ENCODE measurements around the gene PPFIA2.
"Not testable (repeated sequence)": the region's sequence is repeated elsewhere in the genome, so short reads cannot be mapped to it uniquely, and the experiment has no call there.

PPFIA2 gene

GRCh38 chr12:81668475-81668874, 90.7 kb downstream of the PPFIA2 start:
- WGBS, result 17% methylated on average over 1 of the region's 1 CpG
- H3K9me3 ChIP-seq (ENCODE audit: insufficient read depth, low read depth, low read length), result no peaks in the 10 kb centered on the region
- H3K36me3 ChIP-seq (ENCODE audit: insufficient read depth, low read length), result no peaks in the 10 kb centered on the region
- no peaks in the 10 kb centered on the region; the same call in 1 of the 2 replicates for H3K4me1 ChIP-seq (ENCODE audit: insufficient read depth, low read length)
- H3K4me3 ChIP-seq (ENCODE audit: low read length), result no peak overlapping the region
- no peak overlapping the region for H3K9ac ChIP-seq (ENCODE audit: low read depth, low read length)
- no peak overlapping the region for H3K27ac ChIP-seq (ENCODE audit: low read depth, low read length)
- no peaks in the 10 kb centered on the region for H3K27me3 ChIP-seq (ENCODE audit: insufficient read depth, low read length)

GRCh38 chr12:81659310-81659709, 99.8 kb downstream of the PPFIA2 start:
- WGBS, result 94% methylated on average over 6 of the region's 6 CpGs
- H3K36me3 ChIP-seq (ENCODE audit: insufficient read depth, low read length); H3K4me1 ChIP-seq (ENCODE audit: insufficient read depth, low read length); H3K4me3 ChIP-seq (ENCODE audit: low read length); H3K9me3 ChIP-seq (ENCODE audit: insufficient read depth, low read depth, low read length); H3K27me3 ChIP-seq (ENCODE audit: insufficient read depth, low read length); H3K27ac ChIP-seq (ENCODE audit: low read depth, low read length); H3K9ac ChIP-seq (ENCODE audit: low read depth, low read length): not testable (repeated sequence)

- Histone ChIP-seq H3K4me3 (ENCODE audit: low read length) (no peak overlapping the region), H3K27me3 (ENCODE audit: insufficient read depth, low read length) (no peaks in the 10 kb centered on the region), H3K27ac (ENCODE audit: low read depth, low read length) (no peak overlapping the region), H3K9ac (ENCODE audit: low read depth, low read length) (no peak overlapping the region), H3K36me3 (ENCODE audit: insufficient read depth, low read length) (no peaks in the 10 kb centered on the region), H3K4me1 (ENCODE audit: insufficient read depth, low read length) (no peaks in the 10 kb centered on the region), H3K9me3 (ENCODE audit: insufficient read depth, low read depth, low read length) (no peaks in the 10 kb centered on the region)
- 20% methylated on average over 1 of the region's 1 CpG for WGBS
Measured at GRCh38 chr12:81644503-81644902, 114.6 kb downstream of the PPFIA2 start.

DNA sequence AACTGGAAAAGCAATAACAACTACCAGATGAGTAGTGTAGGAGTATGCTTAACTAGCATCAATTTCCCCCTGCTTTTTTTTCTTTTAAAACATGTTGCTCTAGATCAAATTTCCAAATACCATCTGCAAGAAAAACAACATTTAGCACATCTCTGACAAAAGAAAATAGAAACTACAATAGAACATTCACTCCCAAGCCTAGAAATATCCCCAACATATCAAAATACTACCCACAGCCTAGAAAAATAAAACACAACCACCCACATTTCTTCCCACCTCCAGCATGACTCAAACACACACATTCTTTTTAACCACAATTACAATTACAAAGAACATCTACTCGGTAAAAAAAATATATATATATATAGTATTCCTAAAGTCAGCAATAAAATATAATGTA, 120.0 kb downstream of the PPFIA2 start:
- Histone ChIP-seq H3K4me3 (ENCODE audit: low read length) (no peak overlapping the region), H3K27ac (ENCODE audit: low read depth, low read length) (no peak overlapping the region), H3K36me3 (ENCODE audit: insufficient read depth, low read length) (no peaks in the 10 kb centered on the region), H3K9ac (ENCODE audit: low read depth, low read length) (no peak overlapping the region), H3K27me3 (ENCODE audit: insufficient read depth, low read length) (no peaks in the 10 kb centered on the region), H3K9me3 (ENCODE audit: insufficient read depth, low read depth, low read length) (no peaks in the 10 kb centered on the region), H3K4me1 (ENCODE audit: insufficient read depth, low read length) (no peaks in the 10 kb centered on the region)
- no CpG with 5 or more reads among the region's 1 CpG for WGBS

- no peaks in the 10 kb centered on the region for H3K9me3 ChIP-seq (ENCODE audit: insufficient read depth, low read depth, low read length)
- H3K4me3 ChIP-seq (ENCODE audit: low read length), result no peak overlapping the region
- H3K4me1 ChIP-seq (ENCODE audit: insufficient read depth, low read length), result no peaks in the 10 kb centered on the region
- H3K36me3 ChIP-seq (ENCODE audit: insufficient read depth, low read length), result no peaks in the 10 kb centered on the region
- H3K27ac ChIP-seq (ENCODE audit: low read depth, low read length), result no peak overlapping the region
- H3K27me3 ChIP-seq (ENCODE audit: insufficient read depth, low read length), result no peaks in the 10 kb centered on the region
- no peak overlapping the region for H3K9ac ChIP-seq (ENCODE audit: low read depth, low read length)
Measured at GRCh38 chr12:81633127-81633526, 126.0 kb downstream of the PPFIA2 start.

DNA sequence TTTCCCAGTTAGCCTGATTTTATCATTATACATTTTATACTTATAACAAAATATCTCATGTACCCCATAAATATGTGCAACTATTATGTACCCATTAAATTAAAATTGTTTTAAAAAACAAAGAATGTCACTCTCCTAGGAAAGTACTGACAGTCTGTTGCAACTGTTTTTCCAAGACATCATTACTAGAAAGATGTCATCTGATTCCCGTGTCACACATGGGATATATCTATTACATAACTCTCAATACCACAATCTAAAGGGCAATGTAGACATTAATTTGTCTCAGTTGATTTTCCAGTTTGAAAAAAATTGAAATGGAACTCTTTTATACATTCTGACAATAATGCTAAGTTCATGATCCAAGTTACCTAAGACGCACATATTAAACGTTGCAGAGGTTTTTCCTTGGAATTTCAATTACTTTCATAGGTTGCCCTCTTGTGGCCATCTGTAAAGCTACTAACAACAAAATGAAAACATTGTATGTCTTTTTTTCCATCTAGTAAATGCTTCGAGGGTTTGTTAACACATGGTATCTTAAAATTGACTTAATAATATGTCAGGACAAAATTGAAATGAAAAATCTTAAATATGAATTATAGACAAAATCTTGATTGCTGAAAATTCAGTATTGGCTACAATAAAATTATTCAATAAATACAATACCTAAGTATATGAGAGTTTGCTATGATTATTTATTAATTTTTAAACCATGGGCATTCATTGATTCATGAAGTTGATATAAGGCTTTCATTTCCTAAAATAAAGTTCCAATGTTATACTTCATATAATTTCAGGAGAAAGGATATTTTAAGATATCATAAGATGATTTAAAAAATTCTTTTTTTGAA, 131.6 kb downstream of the PPFIA2 start:
- Histone ChIP-seq H3K9ac (ENCODE audit: low read depth, low read length) (no peak overlapping the region), H3K27ac (ENCODE audit: low read depth, low read length) (no peak overlapping the region), H3K4me1 (ENCODE audit: insufficient read depth, low read length) (no peaks in the 10 kb centered on the region), H3K4me3 (ENCODE audit: low read length) (no peak overlapping the region), H3K36me3 (ENCODE audit: insufficient read depth, low read length) (no peaks in the 10 kb centered on the region), H3K9me3 (ENCODE audit: insufficient read depth, low read depth, low read length) (no peaks in the 10 kb centered on the region), H3K27me3 (ENCODE audit: insufficient read depth, low read length) (no peaks in the 10 kb centered on the region)
- 39% methylated on average over 3 of the region's 4 CpGs for WGBS

DNA sequence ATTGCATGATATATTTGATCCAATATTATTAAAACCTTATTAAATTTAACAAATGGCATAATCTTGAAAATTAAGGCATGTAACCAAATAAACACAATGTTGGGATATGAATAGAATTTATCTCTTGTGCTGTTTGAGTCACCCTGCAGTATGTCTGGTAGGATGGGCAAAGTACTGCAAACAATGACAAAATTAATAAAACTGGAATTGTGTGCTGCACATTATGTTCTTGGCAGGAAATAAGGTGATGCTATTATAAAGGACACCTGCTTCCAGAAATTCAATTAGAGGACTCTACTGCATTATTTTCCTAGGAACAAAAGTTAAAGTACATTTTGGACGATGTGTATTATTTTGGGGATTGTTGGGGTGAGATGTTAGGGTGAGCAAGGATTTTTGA, 132.7 kb downstream of the PPFIA2 start:
- no peaks in the 10 kb centered on the region for H3K9me3 ChIP-seq (ENCODE audit: insufficient read depth, low read depth, low read length)
- no CpG with 5 or more reads among the region's 1 CpG for WGBS
- H3K4me3 ChIP-seq (ENCODE audit: low read length), result no peak overlapping the region

GRCh38 chr12:81617915-81618314, 141.2 kb downstream of the PPFIA2 start:
- Histone ChIP-seq H3K27ac (ENCODE audit: low read depth, low read length) (no peak overlapping the region), H3K4me1 (ENCODE audit: insufficient read depth, low read length) (no peaks in the 10 kb centered on the region), H3K36me3 (ENCODE audit: insufficient read depth, low read length) (no peaks in the 10 kb centered on the region), H3K27me3 (ENCODE audit: insufficient read depth, low read length) (no peaks in the 10 kb centered on the region), H3K9ac (ENCODE audit: low read depth, low read length) (no peak overlapping the region), H3K4me3 (ENCODE audit: low read length) (no peak overlapping the region), H3K9me3 (ENCODE audit: insufficient read depth, low read depth, low read length) (no peaks in the 10 kb centered on the region)
- WGBS, result 92% methylated on average over 1 of the region's 2 CpGs

More for the DNA sequence above, 132.7 kb downstream of the PPFIA2 start:
- no peaks in the 10 kb centered on the region for H3K4me1 ChIP-seq (ENCODE audit: insufficient read depth, low read length)
- no peak overlapping the region for H3K27ac ChIP-seq (ENCODE audit: low read depth, low read length)
- no peak overlapping the region for H3K9ac ChIP-seq (ENCODE audit: low read depth, low read length)
- H3K36me3 ChIP-seq (ENCODE audit: insufficient read depth, low read length), result no peaks in the 10 kb centered on the region
- no peaks in the 10 kb centered on the region for H3K27me3 ChIP-seq (ENCODE audit: insufficient read depth, low read length)

DNA sequence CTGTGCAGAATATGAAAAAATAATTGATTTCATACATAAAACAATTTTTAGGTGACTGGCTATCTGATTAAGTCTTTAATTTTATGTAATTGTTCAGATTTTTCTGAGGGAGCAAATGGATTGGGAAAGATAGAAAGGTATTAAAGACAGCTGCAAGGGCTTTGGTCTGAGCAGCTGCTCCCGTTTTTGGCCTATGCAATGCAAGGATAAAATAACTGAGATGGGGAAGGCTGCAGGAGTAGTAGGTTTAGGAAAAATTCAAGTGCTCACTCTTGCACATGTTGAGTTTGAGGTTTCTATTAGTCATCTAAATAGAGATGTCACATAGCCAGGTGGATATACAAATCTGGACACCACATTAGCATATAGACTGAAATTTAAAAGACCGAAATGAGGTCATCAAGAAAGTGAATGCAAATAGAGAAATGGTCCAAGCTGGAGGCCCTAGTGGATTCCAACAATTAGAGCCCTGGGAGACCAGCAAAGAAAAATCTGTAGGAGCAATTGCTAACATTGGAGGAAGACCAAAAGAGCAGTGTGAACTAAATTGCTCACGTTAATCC, 144.0 kb downstream of the PPFIA2 start:
- H3K4me1 ChIP-seq (ENCODE audit: insufficient read depth, low read length), result no peaks in the 10 kb centered on the region
- H3K27ac ChIP-seq (ENCODE audit: low read depth, low read length), result no peak overlapping the region
- no peaks in the 10 kb centered on the region for H3K9me3 ChIP-seq (ENCODE audit: insufficient read depth, low read depth, low read length)
- H3K36me3 ChIP-seq (ENCODE audit: insufficient read depth, low read length), result no peaks in the 10 kb centered on the region
- no peaks in the 10 kb centered on the region for H3K27me3 ChIP-seq (ENCODE audit: insufficient read depth, low read length)
- no peak overlapping the region for H3K4me3 ChIP-seq (ENCODE audit: low read length)
- no peak overlapping the region for H3K9ac ChIP-seq (ENCODE audit: low read depth, low read length)
- 93% methylated on average over 3 of the region's 3 CpGs for WGBS

DNA sequence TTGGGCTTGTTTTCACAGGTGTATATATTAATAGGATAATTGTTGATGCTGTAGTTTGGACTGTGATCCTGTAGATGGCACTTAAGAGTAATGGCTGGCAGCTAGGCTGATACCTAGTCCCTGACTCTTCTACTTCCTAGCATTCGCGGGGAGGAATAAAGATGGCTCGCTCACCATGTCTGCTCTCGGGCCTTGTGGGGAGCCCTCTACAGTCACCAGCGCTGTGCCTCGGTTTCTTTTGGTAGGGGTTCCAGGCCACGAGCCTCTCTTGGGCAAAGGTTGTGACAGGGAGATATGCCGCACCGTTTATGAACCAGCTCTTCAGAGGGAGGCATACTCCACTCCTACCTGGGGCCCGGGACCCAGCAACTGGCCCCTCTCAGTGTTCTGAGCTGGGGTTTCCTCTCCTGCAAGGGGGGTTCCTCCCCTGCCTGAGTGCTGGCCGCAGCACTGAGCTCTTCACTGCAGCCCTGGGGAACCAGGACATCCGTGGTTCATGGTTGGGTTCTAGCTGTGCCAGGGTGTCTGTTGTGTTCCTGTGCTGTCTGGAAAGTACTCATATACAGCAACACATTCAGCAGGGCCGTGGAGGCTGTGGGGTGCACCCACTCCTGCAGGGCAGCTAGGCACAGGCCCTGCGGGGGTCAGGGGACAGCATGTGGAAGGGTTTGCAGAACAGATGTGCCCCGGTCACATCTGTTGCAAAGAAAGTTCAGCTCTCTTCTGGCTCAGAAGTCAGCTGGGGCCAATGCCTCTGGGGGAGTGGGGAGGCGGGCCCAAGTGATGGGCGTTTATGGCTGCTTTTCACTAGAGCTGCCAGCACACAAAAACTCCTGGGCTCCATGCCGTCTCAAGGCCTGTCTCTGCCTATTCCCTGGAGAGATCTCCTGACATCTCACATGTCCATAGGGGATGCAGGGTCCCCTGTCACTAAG, 147.9 kb downstream of the PPFIA2 start:
- no peaks in the 10 kb centered on the region for H3K9me3 ChIP-seq (ENCODE audit: insufficient read depth, low read depth, low read length)
- no peak overlapping the region for H3K9ac ChIP-seq (ENCODE audit: low read depth, low read length)
- H3K27ac ChIP-seq (ENCODE audit: low read depth, low read length), result no peak overlapping the region
- H3K36me3 ChIP-seq (ENCODE audit: insufficient read depth, low read length), result no peaks in the 10 kb centered on the region
- no peaks in the 10 kb centered on the region for H3K27me3 ChIP-seq (ENCODE audit: insufficient read depth, low read length)
- WGBS, result 90% methylated on average over 18 of the region's 18 CpGs
- H3K4me1 ChIP-seq (ENCODE audit: insufficient read depth, low read length), result no peaks in the 10 kb centered on the region
- H3K4me3 ChIP-seq (ENCODE audit: low read length), result no peak overlapping the region

Measured in HUES64 (cell line).